Kidney epithelial cell (primary cell): Measurements from ENCODE around the gene SIVA1. TPM values are rescaled to one million over a fixed set of nuclear protein-coding genes. Genes with fewer than 3 reads are reported as not detected.

ENCODE experiments used
- DNase-seq: peaks from one replicate; pipeline ENCODE4 v3.0.0-alpha.2; 2010; ENCODE audit warnings: low read depth
- H3K27me3 ChIP-seq: 2 replicates; pipeline ENCODE4 v1.6.0; 2011; ENCODE audit warnings: low read length; ENCODE audit not compliant: control insufficient read depth, insufficient read depth
- H3K36me3 ChIP-seq: 2 replicates; pipeline ENCODE4 v1.5.1; 2011; ENCODE audit warnings: low read length; ENCODE audit not compliant: control insufficient read depth, insufficient read depth
- H3K4me3 ChIP-seq: 2 replicates; pipeline ENCODE4 v1.5.1; 2011; ENCODE audit warnings: low read depth, mild to moderate bottlenecking, control low read depth, low read length
- CTCF ChIP-seq: IDR thresholded peaks from 2 replicates; pipeline ENCODE4 v1.5.1; 2011; ENCODE audit warnings: mild to moderate bottlenecking, moderate library complexity, low read length, control low read depth, inconsistent platforms; ENCODE audit not compliant: insufficient read depth, poor library complexity, severe bottlenecking
- total RNA-seq: library from RNA; depleted of rRNA; stranded (reverse); fragments of >200 nt; gene quantifications from 2 replicates; pipeline ENCODE4 v1.2.3, GENCODE V29; 2015

The SIVA1 gene
- total RNA-seq, 1 donor from 2014 or later: 222 TPM

- H3K27me3 ChIP-seq: no peaks in the 10 kb centered on the region
- H3K4me3 ChIP-seq: no peak overlapping the region
- H3K36me3 ChIP-seq: no peaks in the 10 kb centered on the region
- no peak for TF ChIP-seq CTCF
- no peak for DNase-seq
Measured at GRCh38 chr14:104786726-104787675, 34.1 kb downstream of the SIVA1 start.

- H3K36me3 ChIP-seq: no peaks in the 10 kb centered on the region
- DNase-seq: no peak
- no peak overlapping the region for H3K4me3 ChIP-seq
- TF ChIP-seq CTCF: no peak
- no peaks in the 10 kb centered on the region for H3K27me3 ChIP-seq
Measured at GRCh38 chr14:104787736-104788135, 34.8 kb downstream of the SIVA1 start.

- TF ChIP-seq CTCF: no peak
- Histone ChIP-seq H3K36me3 (no peaks in the 10 kb centered on the region), H3K4me3 (no peak overlapping the region), H3K27me3 (no peaks in the 10 kb centered on the region)
- DNase-seq: no peak
Measured at GRCh38 chr14:104788161-104788818, 35.3 kb downstream of the SIVA1 start.

- Histone ChIP-seq H3K4me3 (no peak overlapping the region), H3K27me3 (no peaks in the 10 kb centered on the region), H3K36me3 (no peaks in the 10 kb centered on the region)
- TF ChIP-seq CTCF: no peak
- no peak for DNase-seq
Measured at GRCh38 chr14:104788873-104789663, 36.1 kb downstream of the SIVA1 start.

- no peaks in the 10 kb centered on the region for H3K36me3 ChIP-seq
- no peaks in the 10 kb centered on the region for H3K27me3 ChIP-seq
- no peak for TF ChIP-seq CTCF
- H3K4me3 ChIP-seq: no peak overlapping the region
- DNase-seq: no peak
Measured at GRCh38 chr14:104789752-104790743, 37.1 kb downstream of the SIVA1 start.
